SH-SY5Y (cell line): ENCODE results near the gene C1orf105.

Experiments used
- GATA2 ChIP-seq: IDR thresholded peaks from 2 replicates; pipeline ENCODE4 v1.6.1; 2011; ENCODE audit warnings: mild to moderate bottlenecking, low read depth, low read length
- GATA3 ChIP-seq: IDR thresholded peaks from 2 replicates; pipeline ENCODE4 v1.6.1; 2011; ENCODE audit warnings: low read depth, mild to moderate bottlenecking, low read length, moderate library complexity

C1orf105 gene, protein sequence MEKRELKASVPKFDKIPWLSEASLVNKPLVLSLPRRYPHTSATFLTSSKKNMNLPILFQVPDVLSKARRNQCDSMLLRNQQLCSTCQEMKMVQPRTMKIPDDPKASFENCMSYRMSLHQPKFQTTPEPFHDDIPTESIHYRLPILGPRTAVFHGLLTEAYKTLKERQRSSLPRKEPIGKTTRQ

DNA sequence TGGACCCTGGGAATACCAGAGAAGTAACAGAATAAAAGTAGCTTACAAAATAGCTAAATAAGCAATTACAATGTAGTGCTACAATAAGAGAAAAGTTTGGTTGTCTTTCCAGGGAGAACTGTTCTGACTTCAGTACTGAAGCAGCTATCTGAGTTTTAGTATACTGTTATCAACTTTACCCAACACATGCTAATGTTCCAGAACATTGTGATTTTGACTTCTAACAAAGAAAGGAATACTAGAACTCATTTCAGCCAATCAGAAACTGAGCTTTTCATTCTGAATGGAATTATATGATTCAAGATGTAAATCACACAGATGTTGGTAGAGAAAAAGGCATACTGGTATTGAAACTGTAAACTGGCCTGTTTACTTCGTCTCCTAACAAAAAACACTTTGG, at the start of gene C1orf105:
Gene C1orf105, plus strand, starts transcription at position 301 of the 400 bp plus-strand sequence. CDS start 201 bp downstream, outside the sequence.
- TF ChIP-seq GATA3, result no peak
- no peak for TF ChIP-seq GATA2

DNA sequence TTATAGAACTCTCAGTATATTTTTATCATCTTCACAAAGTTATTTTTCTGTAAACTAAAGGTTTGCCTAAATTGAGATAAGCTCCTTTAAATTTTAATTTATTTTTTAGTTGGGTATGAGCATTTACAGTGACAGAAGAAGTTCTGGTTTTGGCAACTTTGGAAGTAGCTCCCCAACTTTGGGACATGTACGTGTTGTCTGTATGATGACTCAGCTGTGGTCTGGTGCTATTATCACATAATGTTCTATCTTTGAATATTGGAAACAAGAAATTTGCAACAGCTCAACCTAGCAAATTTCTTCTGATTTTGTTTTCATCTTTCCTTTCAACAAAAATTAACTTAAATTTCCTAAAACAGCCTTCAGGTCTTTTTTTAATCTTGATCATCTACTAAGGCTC, 46.6 kb upstream of the C1orf105 start:
- no peak for TF ChIP-seq GATA3
- no peak for TF ChIP-seq GATA2

DNA sequence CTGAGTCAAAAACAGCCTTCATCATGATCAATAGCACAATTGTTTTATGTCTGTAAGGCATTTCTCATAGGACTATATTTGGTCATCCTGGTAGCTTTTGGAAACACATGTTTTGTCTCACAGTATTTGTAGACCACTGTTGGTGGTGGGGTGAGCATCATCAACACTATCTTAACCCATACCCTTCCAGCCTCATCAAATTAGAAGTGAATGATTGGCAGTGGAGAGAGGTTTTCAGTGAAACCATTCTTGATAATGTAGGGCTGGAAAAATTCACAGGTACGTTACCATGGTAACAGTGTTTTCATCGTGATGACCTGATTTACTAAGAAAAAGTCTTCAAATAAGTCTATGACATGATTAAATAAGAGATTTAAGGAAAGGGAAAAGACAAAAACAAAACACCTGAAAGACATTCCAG, 45.3 kb upstream of the C1orf105 start:
- no peak for TF ChIP-seq GATA2
- no peak for TF ChIP-seq GATA3

DNA sequence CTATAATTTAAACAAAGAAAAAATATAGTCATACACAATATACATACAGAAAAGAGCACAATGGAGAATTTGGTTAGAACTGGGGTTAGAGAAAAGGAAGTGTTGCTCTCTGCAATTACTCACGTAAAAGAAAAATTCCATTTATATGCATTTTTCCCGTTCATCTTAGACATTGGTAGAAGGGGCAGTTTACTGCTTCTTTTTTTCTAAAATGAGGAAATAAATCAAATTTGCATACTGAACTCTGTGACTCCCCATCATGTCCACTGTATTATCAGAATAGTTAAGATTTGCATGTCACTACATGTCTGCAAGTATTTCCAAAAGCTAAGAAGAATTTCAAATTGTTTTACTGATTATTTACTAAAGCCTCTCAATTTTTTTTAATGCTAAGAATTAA, 44.1 kb upstream of the C1orf105 start:
- no peak for TF ChIP-seq GATA3
- TF ChIP-seq GATA2, result no peak

DNA sequence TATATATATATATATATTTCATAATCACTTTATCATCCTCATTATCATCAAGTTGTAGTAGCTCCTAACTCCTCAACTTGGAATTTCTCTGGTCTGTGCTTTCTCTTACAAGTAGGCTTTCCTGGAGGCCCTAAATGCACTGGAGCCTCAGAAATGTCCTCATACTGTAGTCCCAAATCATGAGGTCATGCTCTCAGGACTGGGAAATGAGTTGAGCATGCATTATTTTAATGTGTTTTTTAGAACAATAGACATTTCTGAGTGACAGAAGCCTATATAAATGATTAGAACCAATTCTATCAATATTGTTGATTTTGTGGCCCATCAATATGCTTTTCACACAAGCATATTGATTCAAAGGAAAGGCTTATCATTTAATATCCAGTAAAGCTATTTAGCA, 42.9 kb upstream of the C1orf105 start:
- TF ChIP-seq GATA2 (no peak), GATA3 (no peak)

DNA sequence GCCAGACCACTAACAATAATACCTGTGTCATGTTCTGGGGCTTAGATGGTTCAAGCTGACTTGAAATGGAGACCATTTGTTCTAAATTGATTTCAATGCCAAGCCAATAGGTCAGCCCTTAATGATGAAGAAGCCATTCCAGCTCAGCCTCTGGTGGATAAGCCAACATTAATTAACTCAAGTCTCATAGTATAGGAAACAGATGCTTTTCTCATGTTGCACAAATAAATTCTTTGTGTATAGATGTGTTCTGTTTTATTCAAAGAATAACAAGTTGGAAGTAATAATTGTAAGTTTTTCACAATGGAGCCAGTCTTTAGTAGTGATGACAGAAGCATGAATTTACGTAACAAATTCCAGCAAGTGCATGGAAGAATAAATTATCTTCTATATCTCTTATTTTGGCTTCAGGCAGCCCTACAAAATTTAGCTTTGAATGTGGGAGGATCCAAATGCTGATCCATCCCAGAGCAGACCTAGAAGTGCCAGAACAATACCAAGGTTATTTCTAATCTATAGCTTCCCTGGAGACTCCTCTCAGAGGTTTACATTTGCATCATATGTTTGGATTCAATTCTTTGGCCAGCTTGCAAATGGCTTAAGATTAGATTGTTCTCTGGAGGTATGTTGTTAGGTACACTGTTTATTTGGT, 42.2 kb upstream of the C1orf105 start:
- TF ChIP-seq GATA2 (peak; percentile 21; the same call in 1 of the 2 replicates), GATA3 (peak; percentile 32)

DNA sequence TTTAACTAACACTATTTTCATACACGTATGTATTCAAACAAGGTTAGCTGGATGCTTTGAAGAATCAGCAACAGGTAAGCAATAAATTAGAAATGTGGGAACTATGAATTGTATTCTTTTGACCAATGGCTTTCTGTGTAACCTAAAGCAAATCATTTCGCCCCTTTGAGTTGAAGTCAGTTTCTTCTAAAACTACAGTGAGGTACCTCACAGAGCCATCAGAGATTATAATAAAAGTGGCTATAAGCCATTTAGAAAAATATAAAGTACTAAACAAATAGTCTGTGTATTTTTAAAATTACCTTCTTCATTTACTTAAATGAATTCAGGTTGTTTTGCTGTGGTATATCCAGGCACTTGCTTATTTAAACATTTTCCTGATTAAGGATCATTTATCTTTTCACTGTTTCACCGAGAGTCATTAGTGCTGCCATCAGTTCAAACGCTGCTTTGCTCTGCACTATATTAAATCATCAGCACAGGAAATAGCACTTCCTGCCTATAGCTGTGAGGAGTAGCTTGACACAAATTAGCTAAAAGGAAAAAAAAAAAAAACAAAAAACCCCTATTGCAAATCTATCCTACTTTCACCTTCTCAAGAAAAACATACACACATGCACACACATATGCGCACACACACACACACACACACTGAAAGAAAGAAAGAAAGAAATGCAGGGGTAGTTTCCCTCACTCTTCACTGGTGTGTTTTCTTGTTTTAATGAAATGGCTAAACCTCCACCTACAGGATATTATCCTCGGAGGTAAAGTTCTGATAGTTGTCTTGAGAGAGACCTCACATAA, 39.8 kb upstream of the C1orf105 start:
- no peak for TF ChIP-seq GATA3

DNA sequence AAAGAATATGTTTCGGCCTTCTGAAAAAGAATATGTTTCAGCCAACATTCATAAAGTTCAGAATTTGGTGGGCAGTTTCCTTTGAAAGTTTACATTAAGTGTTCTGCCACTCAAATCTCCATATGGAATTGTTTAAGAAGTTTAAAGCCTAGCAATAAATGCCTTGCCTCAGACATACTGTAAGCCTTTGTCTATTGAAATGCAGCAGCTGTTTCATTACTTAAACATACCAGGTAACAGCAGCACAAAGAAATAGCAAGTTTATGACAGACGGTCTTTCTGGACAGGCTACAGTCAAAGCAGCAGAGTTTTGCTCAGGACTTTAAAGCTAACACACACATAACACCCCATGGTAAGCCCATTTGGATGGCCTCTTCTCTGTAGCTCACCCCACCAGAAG, 38.5 kb upstream of the C1orf105 start:
- TF ChIP-seq GATA3, result no peak

DNA sequence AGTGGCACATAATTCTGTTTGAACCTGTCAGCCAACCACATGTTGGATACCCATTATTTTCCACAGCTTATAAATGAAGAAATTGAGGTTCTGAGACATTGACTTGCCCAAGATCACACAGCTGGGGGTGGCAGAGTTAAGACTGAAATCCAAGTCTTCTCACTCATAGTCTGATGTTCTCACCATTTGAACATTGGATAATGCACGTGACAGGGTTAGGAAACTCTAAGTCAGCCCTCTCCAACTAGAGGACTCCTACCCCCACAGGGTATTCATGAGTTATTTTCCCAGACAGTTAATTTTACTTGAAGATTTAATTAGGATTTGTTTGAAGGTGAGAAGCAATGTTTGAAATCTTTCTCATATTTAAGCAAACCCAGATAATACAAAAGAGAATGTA, 38.1 kb upstream of the C1orf105 start:
- TF ChIP-seq GATA3 (no peak), GATA2 (no peak)

DNA sequence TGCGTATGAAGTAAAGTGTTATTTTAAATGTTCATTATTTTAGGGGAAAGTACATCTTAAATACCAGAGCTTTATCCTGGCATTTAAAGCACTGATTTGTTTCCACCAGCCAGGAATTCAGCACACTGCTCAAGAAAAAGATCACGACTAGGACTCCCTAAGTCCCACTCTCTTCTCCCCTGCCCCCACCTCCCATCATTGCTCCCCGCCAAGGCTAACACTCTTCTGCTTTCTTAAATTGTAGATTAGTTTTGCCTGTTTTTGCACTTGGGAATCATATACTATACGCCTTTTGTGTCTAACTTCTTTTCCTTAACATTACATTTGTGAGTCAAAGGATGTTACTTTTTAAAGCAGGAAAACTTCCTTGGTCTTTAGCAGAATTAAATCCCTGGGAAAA, 37.5 kb upstream of the C1orf105 start:
- TF ChIP-seq GATA3 (no peak), GATA2 (no peak)

DNA sequence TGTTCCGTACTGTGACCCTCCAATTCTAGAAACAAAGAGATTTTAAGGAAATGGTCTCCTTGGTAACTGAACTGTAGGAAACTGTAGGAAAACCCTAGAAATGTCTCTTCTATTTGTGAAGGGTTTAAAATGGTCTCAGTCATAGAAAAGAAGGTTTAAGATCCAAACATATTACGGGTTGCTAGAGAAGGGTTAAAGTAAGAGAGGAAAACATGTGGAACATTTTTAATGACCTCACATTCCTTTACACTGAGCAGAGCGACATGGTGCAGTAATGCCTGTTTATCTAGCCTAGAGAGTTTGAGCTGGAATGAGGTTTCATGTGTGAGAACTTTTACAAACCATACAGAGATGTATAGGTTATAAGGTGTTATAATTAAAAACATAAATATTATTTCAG, 36.9 kb upstream of the C1orf105 start:
- TF ChIP-seq GATA3 (no peak), GATA2 (no peak)

DNA sequence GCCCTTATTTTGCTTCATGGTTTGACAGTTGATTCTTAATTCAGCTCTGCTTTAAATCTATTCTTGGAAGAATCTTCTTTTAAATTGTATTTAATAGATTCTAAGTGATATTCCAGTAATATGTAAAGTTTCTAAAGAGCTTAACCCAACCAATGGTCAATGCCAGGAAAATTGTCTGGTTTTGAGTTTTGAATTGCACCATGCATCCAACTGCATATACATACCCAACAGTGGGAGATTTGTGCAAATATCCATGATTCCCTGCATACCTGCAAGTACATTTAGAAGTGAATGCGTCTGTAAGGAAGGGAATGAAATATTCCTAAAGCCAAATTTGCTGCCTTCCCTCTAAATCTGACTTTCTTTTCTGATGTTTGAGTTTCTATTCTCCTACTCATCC, 35.8 kb upstream of the C1orf105 start:
- no peak for TF ChIP-seq GATA3
- TF ChIP-seq GATA2, result no peak

DNA sequence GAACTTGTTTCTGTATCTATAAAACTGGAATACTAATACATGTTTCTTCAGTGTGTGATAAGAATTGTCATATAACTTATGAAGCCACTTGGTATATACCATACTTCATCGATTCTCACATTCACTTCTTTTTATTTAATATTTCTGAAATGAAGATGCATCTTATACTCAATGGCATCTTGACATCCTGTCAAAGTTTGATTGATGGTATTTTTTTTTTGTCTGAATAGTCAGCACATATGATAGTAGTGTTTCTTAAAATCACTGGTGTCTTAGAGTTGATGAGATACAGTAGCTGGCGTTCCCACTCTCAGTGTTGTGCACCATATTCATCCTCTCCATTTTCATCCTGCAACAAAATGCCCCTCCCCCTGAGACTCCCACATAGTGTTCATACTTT, 34.4 kb upstream of the C1orf105 start:
- TF ChIP-seq GATA3 (no peak), GATA2 (no peak)

DNA sequence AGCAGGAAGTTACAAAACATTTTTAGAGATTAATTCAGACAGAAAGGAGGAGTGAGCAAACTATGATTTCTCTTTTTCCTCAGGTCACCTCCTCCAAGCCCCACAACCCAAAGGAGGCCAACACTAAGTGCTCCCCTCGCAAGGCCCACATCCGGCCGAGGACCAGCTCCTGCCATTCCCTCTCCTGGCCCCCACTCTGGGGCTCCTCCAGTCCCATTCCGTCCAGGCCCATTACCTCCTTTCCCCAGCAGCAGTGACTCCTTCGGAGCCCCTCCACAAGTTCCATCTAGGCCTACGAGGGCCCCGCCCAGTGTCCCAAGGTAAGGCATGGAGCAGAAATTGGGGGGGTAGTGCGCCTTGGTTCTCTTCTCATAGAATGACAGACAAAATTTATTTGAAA, 32.0 kb upstream of the C1orf105 start:
- TF ChIP-seq GATA3 (no peak), GATA2 (no peak)

DNA sequence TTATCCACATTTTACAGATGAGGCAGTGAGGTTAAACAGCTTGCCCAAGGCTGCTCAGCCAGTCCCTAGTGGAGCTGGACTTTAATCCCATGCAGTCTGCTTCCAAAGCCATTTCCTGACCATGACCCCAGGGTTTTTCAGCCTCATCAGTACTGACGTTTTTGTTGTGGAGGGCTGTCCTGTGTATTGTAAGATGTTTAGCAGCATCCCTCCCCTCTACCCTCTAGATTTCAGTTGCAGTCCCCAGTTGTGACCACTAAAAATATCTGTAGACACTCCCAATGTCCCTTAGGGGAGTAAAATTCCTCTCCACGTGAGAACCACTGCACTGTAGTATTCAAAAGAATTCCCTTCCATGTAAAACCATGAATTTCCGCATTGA, 30.2 kb upstream of the C1orf105 start:
- TF ChIP-seq GATA3 (no peak), GATA2 (no peak)
